Stimulated activated CD4-positive, alpha-beta T cell treated with anti-CD3 and anti-CD28 coated beads, TNF-alpha, amount 100 ng/mL, for 4 hours (primary cell): ENCODE data around the gene ZCCHC2.

Experiments used
- DNase-seq, 3 experiments: peaks; one replicate each; pipeline ENCODE4 v3.0.0-alpha.2; 2020; ENCODE audit warnings: low read depth in 3 of 3

The ZCCHC2 gene

DNA sequence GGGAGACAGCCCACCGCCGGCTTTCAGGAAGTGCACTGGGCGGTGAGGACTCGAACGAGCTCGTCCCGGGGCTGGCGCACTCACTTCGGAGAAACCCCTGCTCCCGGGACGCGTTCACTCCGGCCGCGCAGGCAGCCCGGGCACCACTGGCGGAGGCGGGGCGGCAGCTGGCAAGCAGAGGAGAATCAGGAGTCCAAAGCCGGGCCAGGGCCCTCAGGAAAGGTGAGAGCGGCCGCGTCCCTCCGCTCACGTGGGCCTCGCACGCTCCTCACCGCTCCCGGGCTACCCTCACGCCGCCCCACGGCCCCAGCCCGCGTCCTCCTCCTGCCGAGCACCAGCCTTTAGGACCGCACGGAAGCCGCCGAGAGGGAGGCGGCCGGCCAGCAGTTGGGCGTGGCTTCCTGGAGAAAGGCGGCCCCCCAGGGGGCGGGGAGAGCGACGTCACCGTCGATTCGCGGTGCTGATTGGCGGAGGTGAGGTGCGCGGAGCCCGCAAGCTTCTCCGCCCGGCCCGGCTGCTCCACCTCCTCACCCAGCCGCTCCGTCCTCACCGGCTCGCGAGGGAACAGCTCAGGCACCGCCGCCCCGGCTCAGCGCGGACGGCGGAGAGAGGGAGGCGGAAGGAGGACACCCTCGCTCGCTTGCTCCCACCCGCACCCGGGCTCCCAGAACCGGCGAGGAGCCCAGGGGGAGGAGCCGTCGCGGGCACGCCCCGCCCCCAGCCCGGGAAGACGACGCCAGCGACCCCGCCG, at the start of gene ZCCHC2:
Gene ZCCHC2, plus strand, starts transcription at position 522 of the 751 bp plus-strand sequence. CDS start 400 bp downstream, outside the sequence.
- DNase-seq: peak; percentile 96 to 99 (median 97)

DNA sequence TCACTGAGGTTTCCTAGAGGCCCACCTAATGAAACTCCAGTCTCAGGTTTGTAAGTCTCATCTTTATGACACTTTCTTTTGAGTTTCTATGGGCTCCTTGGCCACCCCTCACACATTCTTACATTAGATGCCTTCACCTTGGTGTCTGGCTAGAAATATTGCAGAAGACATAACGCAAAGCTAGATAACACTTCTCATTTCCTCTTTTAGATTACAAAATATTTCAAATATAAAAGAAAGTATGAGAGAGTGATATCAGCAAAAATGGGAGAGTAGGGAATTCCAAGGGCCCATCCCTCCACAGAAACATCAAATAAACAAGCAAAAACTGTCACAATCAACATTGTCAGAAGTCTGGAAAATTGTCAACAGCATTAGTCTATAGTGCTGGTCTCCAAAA, 43.3 kb upstream of the ZCCHC2 start:
- DNase-seq: no peak

DNA sequence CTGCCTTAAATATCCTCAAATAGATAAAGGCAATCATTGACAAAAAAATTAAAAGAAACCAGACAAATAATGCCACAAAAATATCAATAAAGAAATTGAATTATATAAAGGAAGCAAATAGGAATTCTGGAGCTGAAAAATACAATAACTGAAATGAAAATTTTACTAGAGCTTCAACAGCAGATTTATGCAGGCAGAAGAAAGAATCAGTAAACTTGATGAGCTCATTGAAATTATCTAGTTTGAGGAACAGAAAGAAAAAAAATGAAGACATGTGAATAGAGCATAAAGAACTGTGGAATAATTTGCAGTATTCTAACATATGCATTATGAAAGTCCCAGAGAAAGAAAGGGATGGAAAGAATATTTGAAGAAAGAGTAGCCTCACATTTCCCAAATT, 41.9 kb upstream of the ZCCHC2 start:
- no peak for DNase-seq

DNA sequence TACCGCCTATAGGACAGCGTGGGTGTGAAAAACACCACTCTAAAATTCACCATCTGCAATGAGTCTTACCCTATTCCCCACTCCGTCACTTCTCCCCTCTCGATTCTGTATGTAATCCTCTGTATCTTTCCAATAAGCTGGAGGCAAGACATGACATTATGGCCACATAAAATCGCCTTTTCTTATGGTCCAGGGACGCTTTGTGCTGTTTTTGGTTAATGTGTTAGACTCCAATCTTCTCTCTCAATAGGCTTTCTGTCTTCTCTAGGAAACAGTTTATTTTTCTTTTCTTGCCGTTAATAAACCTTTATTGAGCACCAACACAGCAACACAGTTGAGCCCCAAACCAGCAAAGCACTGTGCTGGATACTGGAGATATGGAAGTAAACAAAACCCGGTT, 37.9 kb upstream of the ZCCHC2 start:
- no peak for DNase-seq

DNA sequence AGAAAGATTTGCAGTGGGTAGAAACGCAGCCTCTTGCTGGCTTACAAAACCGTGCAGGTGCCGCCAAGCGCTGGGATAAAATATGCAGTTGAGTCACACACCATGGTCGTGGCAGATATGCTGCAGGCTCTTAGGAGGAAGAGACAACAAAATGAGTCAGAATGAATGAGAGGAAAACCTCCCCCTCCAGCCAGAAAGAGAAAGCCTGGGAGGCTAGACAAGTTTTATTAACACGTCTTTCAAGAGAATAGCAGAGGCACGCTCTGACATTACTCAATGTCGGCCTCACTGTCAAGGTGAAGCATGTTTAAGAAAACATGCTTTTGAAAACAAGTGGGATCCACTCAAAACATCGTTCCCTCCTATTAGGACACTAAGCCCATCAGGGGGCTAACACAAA, 37.1 kb upstream of the ZCCHC2 start:
- DNase-seq: no peak

DNA sequence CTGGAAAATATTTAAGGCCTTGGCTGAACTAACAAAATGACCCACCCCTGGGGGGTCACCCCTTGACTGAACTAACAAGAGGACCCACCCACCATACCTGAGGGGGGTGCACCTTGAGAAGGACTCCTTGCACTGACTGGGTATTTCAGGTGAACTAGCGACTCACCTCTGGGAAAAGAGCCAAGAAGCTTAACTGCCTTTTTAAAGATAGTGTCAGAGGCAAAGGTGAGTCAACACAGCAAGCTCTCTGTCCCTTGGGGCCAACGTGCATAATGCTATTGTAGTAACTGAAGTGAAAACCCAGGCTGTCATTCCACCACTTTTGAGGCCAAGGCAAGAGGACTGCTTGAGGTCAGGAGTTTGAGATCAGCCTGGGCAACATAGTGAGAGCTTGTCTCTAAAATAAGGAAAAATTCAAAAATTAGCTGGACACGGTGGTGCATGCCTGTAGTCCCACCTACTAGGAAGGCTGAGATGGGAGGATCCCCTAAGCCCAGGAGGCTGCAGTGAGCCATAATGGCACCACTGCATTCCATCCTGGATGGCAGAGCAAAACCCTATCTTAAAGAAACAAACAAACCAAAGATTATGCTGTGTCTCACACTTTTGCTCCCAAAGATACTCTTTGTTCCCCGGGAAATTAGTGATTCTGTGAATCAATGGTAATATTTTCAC, 36.4 kb upstream of the ZCCHC2 start:
- DNase-seq: peak in 1 of 3 experiments; percentile 13

DNA sequence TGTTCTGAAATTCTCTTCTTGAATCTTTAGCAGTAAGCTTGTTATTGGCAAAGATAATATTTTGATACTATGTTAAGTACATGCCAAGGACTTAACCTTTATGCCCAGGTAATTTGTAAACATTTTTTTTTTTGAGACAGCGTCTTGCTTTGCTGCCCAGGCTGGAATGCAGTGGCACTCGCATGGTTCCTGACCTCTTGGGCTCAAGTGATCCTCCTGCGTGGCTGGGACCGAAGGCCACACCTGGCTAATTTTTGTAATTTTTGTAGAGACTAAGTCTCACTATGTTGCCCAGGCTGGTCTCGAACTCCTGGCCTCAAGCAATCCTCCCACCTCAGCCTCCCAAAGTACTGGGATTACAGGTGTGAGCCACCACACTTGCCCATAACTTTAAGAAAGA, 35.7 kb upstream of the ZCCHC2 start:
- no peak for DNase-seq

DNA sequence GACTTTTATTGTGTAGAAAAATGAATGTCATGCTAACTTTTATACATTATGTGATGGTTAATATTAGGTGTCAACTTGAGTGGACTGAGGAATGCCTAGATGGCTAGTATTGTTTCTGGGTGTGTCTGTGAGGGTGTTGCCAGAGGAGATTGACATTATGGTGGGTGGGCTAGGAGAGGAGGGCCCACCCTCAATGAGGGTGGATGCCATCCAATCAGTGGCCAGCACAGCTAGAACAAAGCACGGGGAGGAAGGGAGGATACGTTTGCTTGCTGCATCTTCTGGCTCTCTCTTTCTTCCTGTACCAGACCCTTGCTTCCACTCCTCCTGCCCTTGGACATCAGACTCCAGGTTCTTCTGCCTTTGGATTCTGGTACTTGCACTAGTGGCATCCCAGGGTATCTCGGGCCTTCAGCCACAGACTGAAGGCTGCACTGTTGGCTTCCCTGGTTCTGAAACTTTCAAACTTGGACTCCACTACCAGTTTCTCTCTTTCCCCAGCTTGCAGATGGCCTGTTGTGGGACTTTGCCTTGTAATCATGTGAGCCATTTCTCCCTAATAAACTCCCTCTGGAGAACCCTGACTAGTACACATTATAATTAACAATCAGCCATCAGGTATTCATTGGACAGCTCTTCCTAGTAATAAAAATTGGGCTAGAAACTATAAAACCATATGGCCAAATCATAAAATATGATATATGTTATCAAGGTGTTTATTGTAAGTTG, 31.7 kb upstream of the ZCCHC2 start:
- DNase-seq: no peak

DNA sequence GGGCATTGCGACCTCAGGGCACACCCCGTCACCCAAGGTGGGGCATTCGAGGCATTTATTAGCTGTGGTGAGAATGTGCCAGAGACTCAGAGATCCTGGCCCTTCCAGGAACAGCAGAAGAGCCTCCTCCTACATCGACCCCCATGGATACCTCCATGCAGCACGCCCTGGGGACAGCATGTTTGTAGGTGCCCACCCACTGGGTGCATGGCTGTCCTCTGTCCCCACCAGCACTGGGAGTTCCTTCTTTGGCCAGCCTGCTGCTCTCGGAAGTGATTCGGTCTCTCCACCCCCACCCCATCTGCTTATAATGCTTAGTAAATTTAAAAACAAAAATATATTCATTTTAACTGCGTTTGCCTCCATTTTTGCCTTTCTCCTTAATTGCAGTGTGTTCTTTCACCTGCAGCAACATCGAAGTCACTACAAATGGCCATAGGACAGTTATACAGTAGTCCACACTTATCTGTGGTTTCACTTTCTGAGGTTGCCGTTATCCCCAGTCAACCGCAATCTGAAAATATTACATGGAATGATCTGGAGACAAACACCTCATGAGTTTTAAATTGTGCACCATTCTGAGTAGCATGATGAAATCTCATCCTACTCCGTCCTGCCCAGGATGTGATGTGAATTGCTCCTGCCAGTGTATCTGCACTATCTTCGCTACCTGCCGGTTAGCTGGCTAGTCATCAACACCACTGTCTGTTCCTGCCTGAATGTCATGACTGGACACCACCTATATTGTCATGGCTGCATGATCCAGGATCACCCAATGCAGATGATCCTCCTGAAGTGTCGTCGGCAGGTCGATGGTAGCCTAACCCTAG, 29.6 kb upstream of the ZCCHC2 start:
- no peak for DNase-seq

DNA sequence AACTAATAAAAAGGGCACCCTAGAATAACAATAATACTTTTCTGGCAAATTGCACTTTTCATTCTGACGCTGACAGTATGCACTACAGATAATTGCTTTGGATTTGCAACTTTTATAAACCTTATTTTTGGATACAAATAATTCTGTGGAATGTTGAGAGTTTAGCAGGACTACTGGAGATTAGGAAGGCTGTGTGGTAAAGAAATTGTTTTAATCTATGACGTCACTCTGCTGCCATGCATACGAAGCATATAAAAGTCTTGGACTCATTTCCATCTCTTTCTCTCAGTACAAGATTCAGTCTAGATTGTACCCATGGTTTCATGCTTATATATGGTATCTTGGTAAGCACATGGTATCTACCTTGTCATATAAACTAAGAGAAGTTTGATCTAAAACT, 28.1 kb upstream of the ZCCHC2 start:
- DNase-seq: no peak

DNA sequence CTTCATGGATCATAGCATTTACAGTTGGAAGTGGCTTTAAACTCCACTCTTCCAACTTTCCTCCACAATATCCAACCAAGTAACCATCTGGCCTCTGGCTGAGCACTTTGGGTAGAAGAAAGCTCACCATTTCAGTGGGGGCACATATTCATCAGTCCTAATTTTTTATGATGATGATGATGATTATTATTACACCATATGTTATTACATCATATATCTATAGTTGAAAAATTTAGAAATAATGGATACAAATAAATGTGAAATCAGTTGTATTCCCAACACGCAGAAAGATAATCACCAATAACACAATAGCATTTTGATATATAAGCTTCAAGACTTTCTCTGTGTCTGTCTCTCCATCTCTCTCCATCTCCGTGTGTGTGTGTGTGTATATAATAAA, 26.6 kb upstream of the ZCCHC2 start:
- DNase-seq: no peak

DNA sequence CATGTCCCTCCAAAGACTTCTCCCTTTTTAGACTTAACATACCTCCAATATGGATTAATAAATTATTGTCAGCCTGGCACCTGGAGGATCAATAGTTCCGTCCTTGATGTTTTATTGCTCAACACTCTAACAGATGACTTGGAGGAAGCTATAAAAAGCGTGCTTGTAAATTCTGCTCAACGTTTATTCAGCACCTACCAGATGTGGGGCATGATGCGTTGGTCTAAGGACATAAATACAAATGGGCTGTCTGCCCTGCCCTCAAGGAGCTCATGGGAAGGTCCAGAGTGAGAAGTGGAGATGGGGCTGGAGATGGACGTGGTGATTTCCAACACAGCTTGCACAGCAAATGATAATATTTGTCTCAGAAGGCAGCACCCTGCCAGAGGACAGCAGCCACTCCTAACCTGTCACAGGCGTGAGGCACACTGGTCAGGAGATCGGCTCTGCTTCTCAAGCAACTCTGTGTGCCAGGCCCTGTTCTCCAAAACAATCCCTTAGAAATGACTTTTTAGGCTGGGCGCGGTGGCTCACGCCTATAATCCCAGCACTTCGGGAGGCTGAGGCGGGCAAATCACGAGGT, 25.5 kb upstream of the ZCCHC2 start:
- no peak for DNase-seq

DNA sequence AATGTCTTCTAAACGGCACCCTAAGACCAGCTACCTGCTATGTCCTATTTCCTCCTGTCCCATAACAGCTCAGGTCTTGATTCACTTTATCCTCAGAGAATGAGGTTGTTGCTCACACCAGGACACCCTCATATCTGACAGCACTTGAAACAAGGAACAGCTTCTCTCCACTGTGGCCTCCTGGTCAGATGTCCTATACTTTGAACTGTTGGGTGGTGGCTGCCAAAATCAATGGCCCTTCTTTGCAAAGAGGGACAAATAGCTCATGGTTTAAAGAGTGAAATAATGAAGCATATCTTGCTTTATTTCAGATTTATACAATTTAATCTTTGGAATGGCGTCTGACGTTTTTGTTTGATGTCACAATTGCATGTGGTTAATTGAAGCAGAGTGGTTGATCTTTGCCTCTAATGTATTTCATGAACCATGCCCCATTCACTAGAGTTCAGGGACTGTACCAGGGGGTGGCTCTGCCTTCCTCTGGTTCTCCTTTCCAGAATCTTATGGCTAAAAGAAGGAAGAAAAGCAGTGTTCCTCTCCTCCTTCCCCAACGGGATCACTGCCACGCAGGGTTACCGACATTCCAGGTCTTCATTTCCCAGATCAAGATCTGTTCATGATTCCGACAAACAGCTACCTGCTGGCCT, 24.1 kb upstream of the ZCCHC2 start:
- DNase-seq: no peak

DNA sequence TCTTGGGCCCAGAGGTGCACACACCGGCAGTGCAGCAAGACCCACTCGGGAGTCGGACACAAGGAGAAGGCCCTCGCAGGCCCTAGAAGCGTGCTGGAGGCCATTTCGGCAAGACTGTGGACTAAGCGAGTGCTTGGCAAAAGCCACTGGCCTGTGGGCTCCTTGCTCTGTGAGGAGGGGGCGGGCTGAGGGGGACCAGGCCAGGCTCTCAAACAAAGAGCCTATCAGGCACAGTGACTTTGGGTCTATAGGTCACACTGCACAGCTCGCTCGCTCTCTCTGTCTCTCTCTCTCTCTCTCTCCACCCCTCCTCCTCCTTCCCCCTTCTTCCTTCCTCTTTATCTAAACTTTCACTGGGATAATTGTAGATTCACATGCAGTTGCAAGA, 23.6 kb upstream of the ZCCHC2 start:
- DNase-seq: no peak

DNA sequence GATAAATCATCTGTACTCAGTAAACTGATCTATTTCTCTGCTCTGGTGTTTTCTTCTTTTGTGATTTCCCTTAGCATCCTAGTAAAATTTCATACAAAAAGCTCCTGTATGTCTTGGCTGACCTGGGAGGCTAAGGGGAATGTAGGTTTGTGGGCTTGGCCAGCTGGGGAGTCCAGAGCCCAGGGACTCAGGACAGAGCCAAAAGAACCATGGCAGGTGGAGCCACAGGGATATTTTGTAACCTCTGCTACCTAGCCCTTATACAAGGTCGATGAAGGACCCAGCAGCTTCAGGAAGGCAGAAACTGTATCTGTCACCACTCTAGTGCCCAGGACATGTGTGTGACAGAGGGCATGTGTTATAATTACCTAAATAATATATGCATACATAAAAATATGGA, 22.7 kb upstream of the ZCCHC2 start:
- DNase-seq: no peak

DNA sequence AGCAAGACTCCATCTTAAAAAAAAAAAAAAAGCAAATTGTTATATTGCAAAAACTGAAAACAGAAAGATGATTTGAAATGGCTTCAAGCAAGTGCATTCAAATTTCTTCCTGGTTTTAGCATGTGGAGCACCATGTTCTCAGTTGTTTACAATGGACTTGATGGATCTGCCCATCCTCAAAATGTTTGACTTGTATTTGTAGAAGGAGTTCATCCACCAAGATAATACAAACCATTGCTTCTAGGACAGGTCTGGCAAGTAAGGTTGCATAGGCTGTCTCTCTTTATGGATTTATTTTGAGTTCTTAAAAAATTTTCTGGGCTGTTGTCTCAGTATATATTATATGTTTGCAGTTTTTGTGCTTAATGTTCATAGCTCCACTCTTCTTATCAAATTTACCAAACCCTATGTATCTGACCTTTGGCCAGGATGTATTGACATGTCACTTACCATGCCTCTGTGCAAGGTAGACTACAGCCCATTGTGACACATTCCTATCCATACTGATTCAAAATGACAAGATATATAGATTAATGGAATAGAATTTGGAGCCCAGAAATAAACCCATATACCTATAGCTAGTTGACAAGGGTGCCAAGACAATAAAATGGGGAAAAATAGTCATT, 21.7 kb upstream of the ZCCHC2 start:
- no peak for DNase-seq

DNA sequence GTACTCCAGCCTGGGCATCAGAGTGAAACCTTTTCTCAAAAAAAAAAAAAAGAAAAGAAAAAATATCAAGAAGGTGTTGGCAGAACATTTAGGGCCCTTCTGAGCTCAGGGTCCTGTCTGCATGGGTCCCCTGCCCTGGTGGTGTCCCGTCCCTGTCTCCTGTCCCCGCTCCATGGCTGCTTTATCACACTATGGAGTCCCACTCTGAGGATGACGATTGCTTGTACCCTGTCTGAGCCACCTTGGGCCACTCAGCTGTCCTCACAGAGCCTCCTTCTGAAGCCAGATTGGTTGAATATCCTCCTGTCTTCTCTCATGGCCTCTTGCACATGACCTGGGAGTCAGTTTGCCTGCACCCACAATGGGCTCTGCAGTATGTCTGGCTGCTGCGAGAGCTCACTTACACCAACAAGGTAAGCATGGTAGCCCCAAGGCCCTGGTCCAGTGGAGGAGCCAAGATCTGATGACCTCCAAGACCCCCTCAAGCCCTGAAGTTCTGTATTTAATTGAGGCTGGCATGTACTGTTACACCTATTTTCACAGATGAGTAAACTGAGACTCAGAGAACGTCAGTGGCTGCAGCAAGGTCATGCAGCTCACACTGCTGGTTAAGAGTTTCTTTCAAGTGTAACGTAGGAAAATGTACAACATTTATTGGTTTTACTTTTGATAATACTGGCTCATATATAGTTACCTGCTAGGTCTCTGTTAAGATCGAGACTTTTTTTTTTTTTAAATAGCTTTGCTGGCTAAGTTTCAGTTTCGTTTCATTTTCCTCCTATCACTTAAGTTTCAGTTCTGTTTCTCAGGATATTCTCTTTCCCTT, 16.9 kb upstream of the ZCCHC2 start:
- DNase-seq: peak in 2 of 3 experiments; percentile 6 to 19

DNA sequence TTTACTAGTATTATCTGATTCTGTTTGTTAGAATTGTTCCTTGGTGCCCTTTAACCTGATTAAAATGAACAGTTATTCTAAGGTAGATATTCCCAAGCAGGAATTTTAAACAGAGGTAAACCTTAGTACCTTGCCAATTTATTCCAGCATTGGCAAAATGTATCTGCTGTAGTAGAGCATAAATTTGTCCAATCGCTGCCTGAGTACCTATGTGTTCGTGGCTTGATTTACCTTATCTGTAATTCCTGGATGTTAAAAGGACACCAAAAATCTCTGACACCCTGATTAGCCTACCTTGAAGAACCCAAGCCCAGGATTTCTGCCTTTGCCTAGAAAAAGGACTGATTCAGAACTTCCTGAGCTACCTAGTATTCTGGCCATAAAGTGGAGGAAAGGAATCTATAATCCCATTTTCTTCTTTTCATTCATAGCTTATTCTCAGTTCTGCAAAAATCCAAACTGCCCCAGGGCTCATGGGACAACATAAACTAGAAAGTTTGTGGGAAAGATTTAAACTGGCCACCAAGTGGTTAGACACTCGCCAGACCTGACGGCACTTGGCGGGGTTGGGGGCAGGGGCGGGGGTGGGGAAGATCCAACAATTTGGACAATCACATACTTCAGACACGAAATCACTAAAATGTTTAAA, 16.2 kb upstream of the ZCCHC2 start:
- no peak for DNase-seq

DNA sequence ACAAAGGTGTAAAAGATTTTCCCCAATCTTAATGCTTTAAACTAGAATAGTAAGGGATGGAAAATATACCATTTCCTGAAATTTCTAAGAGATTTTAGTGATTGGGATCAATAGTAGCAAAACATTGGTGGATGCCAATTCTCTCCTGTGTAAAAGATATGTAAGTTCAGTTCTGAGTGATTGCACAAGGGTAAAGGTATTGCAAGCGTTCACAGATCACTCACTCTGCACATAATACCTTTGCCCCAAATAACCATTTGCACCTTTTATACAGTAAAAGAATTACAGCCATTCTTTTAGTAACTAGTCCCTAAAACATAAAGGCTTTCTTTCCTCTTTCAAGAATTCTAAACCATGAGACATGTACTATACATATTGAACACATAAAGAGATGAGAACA, 13.0 kb upstream of the ZCCHC2 start:
- DNase-seq: no peak
